Neural progenitor cell (in vitro differentiated cells): ENCODE data around the gene CPXM2. TPM values are rescaled to one million over a fixed set of nuclear protein-coding genes. Genes with fewer than 3 reads are reported as not detected.

Experiments
- DNase-seq: peaks from one replicate; pipeline ENCODE4 v3.0.0-alpha.2; 2016; ENCODE audit warnings: low spot score
- H2AFZ ChIP-seq: fragments of 200-600 bp; sonication (generic); replicated peaks from 2 replicates; pipeline ENCODE4 v1.6.1; 2016; ENCODE audit warnings: antibody characterized with exemption
- H3F3A ChIP-seq: fragments of 200-600 bp; sonication (generic); 2 replicates; pipeline ENCODE4 v1.6.1; 2016; ENCODE audit warnings: antibody characterized with exemption, low read depth
- H3K27ac ChIP-seq: fragments of 200-600 bp; sonication (generic); 2 replicates; pipeline ENCODE4 v1.5.1; 2016; ENCODE audit warnings: mild to moderate bottlenecking
- H3K27me3 ChIP-seq: fragments of 200-600 bp; sonication (generic); 2 replicates; pipeline ENCODE4 v1.6.1; 2016; ENCODE audit warnings: mild to moderate bottlenecking, moderate library complexity
- H3K36me3 ChIP-seq: fragments of 200-600 bp; sonication (generic); 2 replicates; pipeline ENCODE4 v1.5.1; 2016
- H3K4me1 ChIP-seq: fragments of 200-600 bp; sonication (generic); 2 replicates; pipeline ENCODE4 v1.6.1; 2016; ENCODE audit warnings: mixed run types
- H3K4me2 ChIP-seq: fragments of 200-600 bp; sonication (generic); 2 replicates; pipeline ENCODE4 v1.6.1; 2016
- H3K4me3 ChIP-seq: fragments of 200-600 bp; sonication (generic); 2 replicates; pipeline ENCODE4 v1.5.1; 2016
- H3K79me2 ChIP-seq: fragments of 200-600 bp; sonication (generic); 2 replicates; pipeline ENCODE4 v1.6.1; 2016; ENCODE audit warnings: low read depth
- H3K9ac ChIP-seq: fragments of 200-600 bp; sonication (generic); 2 replicates; pipeline ENCODE4 v1.6.1; 2016
- H3K9me3 ChIP-seq: fragments of 200-600 bp; sonication (generic); 2 replicates; pipeline ENCODE4 v1.5.1; 2016; ENCODE audit warnings: low read depth
- H4K20me1 ChIP-seq: fragments of 200-600 bp; sonication (generic); 2 replicates; pipeline ENCODE4 v1.6.1; 2016; ENCODE audit warnings: low read depth
- H3K27ac Mint-ChIP-seq: 3 replicates; pipeline ENCODE4 v1.8.0; 2021; ENCODE audit warnings: mixed read lengths
- H3K27me3 Mint-ChIP-seq: 2 replicates; pipeline ENCODE4 v1.8.0; 2022; ENCODE audit warnings: low read depth, mild to moderate bottlenecking, inconsistent platforms, moderate library complexity, mixed read lengths; ENCODE audit not compliant: insufficient read depth
- H3K36me3 Mint-ChIP-seq: 3 replicates; pipeline ENCODE4 v1.8.0; 2021; ENCODE audit warnings: mixed read lengths
- H3K4me1 Mint-ChIP-seq: 3 replicates; pipeline ENCODE4 v1.8.0; 2021; ENCODE audit warnings: mixed read lengths
- H3K4me3 Mint-ChIP-seq: 3 replicates; pipeline ENCODE4 v1.8.0; 2021; ENCODE audit warnings: mild to moderate bottlenecking, moderate library complexity, mixed read lengths
- H3K9me3 Mint-ChIP-seq: 3 replicates; pipeline ENCODE4 v1.8.0; 2020; ENCODE audit warnings: mixed read lengths
- CTCF ChIP-seq: fragments of 200-600 bp; sonication (generic); IDR thresholded peaks from 2 replicates; pipeline ENCODE4 v1.5.1; 2017; ENCODE audit warnings: antibody characterized with exemption, mild to moderate bottlenecking
- EZH2 ChIP-seq: fragments of 200-600 bp; sonication (generic); IDR thresholded peaks from 2 replicates; pipeline ENCODE4 v1.6.1; 2017; ENCODE audit warnings: antibody characterized with exemption, mild to moderate bottlenecking, moderate library complexity
- EZH2phosphoT487 ChIP-seq: fragments of 200-600 bp; sonication (generic); IDR thresholded peaks from 2 replicates; pipeline ENCODE4 v1.6.1; 2017; ENCODE audit warnings: antibody characterized with exemption
- total RNA-seq: library from RNA; depleted of rRNA; stranded (reverse); fragments of >200 nt; gene quantifications from 2 replicates; pipeline ENCODE4 v1.2.3, GENCODE V29; 2015; ENCODE audit warnings: low replicate concordance

The CPXM2 gene
- total RNA-seq, 1 donor from 2014 or later: not detected

DNA sequence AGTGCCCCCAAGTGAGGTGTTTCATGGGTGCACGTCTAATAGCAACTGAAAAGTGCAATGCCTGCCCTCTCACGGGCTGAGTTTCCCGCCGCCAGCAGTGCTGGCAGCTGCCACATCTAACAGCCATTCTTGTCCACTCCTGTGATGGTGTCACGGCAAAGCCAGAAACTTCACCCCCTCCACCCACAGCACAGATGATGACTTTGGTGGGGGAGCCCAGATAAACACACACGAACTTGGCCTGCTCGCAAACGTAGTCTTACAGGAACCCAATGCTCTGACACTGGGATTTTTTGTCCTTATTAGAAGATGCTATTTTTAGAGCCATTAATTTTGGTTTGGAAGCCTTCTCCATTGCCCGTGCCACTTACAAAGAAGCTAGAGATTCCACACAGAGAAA is 26.7 kb downstream of the CPXM2 start:
- Histone ChIP-seq H3K79me2 (no peaks in the 10 kb centered on the region), H3K27ac (no peak overlapping the region), H3K4me2 (no peak overlapping the region), H3K4me3 (no peak overlapping the region), H4K20me1 (no peaks in the 10 kb centered on the region), H2AFZ (no peak overlapping the region), H3K4me1 (peaks cover 2% of the 10 kb centered on the region), H3K9ac (no peak overlapping the region), H3F3A (no peaks in the 10 kb centered on the region), H3K9me3 (no peaks in the 10 kb centered on the region), H3K36me3 (no peaks in the 10 kb centered on the region), H3K27me3 (no peaks in the 10 kb centered on the region)
- Mint-ChIP-seq H3K9me3 (no peaks in the 10 kb centered on the region), H3K27me3 (peaks cover 16% of the 10 kb centered on the region), H3K4me3 (no peak overlapping the region), H3K36me3 (no peaks in the 10 kb centered on the region), H3K27ac (no peak overlapping the region), H3K4me1 (peaks cover 35% of the 10 kb centered on the region)
- no peak for TF ChIP-seq EZH2phosphoT487
- TF ChIP-seq EZH2: no peak
- no peak for TF ChIP-seq CTCF
- DNase-seq: no peak

GRCh38 chr10:123863721-123864482 is 27.7 kb downstream of the CPXM2 start:
- Mint-ChIP-seq H3K27me3 (peaks cover 12% of the 10 kb centered on the region), H3K4me3 (no peak overlapping the region), H3K4me1 (peaks cover 25% of the 10 kb centered on the region), H3K9me3 (no peaks in the 10 kb centered on the region), H3K27ac (peak overlapping the region; percentile 66), H3K36me3 (no peaks in the 10 kb centered on the region)
- H2AFZ ChIP-seq: no peak overlapping the region
- no peaks in the 10 kb centered on the region for H3F3A ChIP-seq
- TF ChIP-seq EZH2 (no peak), EZH2phosphoT487 (no peak), CTCF (no peak)
- no peak overlapping the region for H3K9ac ChIP-seq
- H3K79me2 ChIP-seq: no peaks in the 10 kb centered on the region
- no peak overlapping the region for H3K4me2 ChIP-seq
- peaks cover 2% of the 10 kb centered on the region for H3K4me1 ChIP-seq
- H4K20me1 ChIP-seq: no peaks in the 10 kb centered on the region
- no peaks in the 10 kb centered on the region for H3K36me3 ChIP-seq
- H3K27ac ChIP-seq: no peak overlapping the region
- DNase-seq: no peak
- H3K9me3 ChIP-seq: no peaks in the 10 kb centered on the region
- no peaks in the 10 kb centered on the region for H3K27me3 ChIP-seq
- no peak overlapping the region for H3K4me3 ChIP-seq

DNA sequence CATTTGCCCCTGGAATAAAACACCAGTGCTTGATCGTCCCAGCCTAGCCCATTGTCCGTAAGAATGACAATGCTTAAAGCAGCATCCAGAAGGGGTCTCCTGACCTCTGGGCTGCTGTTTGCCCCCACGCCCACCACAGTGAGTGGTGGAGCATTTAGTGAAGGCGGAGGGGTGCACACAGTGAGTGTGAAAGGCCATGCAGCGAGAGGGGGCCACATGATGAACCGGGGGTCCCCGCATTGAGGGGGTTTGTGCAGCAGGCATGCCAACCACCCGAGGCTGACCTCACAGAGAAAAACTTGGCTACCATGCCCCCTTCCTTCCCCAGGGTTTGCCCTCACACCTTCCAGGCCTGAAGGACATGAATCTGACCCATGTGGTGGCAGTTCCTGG is 28.4 kb downstream of the CPXM2 start:
- Mint-ChIP-seq H3K4me1 (peaks cover 18% of the 10 kb centered on the region), H3K27me3 (peaks cover 12% of the 10 kb centered on the region), H3K9me3 (no peaks in the 10 kb centered on the region), H3K36me3 (no peaks in the 10 kb centered on the region), H3K4me3 (no peak overlapping the region), H3K27ac (no peak overlapping the region)
- Histone ChIP-seq H3K27ac (no peak overlapping the region), H3K79me2 (no peaks in the 10 kb centered on the region), H4K20me1 (no peaks in the 10 kb centered on the region), H2AFZ (no peak overlapping the region), H3K36me3 (no peaks in the 10 kb centered on the region), H3K9me3 (no peaks in the 10 kb centered on the region), H3K9ac (no peak overlapping the region), H3K4me2 (no peak overlapping the region), H3K27me3 (no peaks in the 10 kb centered on the region), H3K4me1 (peaks cover 2% of the 10 kb centered on the region), H3K4me3 (no peak overlapping the region), H3F3A (no peaks in the 10 kb centered on the region)
- TF ChIP-seq EZH2 (no peak), EZH2phosphoT487 (no peak), CTCF (no peak)
- no peak for DNase-seq
